Measurements from ENCODE around the gene RAD23B.

DNA sequence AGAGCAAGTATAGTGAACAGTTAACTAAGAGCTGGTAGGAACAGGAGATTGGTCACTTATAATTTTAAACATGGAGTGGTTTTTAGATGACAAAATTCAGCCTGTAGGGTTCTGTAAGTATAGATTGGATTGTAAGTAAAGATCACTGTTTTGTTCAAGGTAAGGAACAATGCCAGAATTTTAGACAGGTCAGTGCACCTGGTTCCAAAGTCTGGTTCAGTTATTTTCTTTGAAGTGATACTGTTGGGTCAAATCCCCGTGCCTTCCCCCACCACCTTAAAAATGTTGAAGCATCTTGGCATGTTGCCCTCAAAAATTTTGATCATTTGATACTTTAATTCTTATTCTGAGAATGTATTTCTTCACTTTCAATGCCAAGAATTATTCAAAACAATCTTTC is 12.9 kb downstream of the RAD23B start:
- TF ChIP-seq, protein P1, sequence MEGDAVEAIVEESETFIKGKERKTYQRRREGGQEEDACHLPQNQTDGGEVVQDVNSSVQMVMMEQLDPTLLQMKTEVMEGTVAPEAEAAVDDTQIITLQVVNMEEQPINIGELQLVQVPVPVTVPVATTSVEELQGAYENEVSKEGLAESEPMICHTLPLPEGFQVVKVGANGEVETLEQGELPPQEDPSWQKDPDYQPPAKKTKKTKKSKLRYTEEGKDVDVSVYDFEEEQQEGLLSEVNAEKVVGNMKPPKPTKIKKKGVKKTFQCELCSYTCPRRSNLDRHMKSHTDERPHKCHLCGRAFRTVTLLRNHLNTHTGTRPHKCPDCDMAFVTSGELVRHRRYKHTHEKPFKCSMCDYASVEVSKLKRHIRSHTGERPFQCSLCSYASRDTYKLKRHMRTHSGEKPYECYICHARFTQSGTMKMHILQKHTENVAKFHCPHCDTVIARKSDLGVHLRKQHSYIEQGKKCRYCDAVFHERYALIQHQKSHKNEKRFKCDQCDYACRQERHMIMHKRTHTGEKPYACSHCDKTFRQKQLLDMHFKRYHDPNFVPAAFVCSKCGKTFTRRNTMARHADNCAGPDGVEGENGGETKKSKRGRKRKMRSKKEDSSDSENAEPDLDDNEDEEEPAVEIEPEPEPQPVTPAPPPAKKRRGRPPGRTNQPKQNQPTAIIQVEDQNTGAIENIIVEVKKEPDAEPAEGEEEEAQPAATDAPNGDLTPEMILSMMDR (IDR thresholded peaks at IDR 0.05) = no peak
- TF ChIP-seq, protein P2, sequence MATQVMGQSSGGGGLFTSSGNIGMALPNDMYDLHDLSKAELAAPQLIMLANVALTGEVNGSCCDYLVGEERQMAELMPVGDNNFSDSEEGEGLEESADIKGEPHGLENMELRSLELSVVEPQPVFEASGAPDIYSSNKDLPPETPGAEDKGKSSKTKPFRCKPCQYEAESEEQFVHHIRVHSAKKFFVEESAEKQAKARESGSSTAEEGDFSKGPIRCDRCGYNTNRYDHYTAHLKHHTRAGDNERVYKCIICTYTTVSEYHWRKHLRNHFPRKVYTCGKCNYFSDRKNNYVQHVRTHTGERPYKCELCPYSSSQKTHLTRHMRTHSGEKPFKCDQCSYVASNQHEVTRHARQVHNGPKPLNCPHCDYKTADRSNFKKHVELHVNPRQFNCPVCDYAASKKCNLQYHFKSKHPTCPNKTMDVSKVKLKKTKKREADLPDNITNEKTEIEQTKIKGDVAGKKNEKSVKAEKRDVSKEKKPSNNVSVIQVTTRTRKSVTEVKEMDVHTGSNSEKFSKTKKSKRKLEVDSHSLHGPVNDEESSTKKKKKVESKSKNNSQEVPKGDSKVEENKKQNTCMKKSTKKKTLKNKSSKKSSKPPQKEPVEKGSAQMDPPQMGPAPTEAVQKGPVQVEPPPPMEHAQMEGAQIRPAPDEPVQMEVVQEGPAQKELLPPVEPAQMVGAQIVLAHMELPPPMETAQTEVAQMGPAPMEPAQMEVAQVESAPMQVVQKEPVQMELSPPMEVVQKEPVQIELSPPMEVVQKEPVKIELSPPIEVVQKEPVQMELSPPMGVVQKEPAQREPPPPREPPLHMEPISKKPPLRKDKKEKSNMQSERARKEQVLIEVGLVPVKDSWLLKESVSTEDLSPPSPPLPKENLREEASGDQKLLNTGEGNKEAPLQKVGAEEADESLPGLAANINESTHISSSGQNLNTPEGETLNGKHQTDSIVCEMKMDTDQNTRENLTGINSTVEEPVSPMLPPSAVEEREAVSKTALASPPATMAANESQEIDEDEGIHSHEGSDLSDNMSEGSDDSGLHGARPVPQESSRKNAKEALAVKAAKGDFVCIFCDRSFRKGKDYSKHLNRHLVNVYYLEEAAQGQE (IDR thresholded peaks at IDR 0.05; ENCODE audit: insufficient read depth in 1 of 2, low read depth in 2 of 2, low read length in 1 of 2) = no peak
- TF ChIP-seq POLR2AphosphoS5 (IDR thresholded peaks at IDR 0.05; ENCODE audit: low read depth, low read length) (no peak), SIN3A (IDR thresholded peaks at IDR 0.05; ENCODE audit: borderline replicate concordance, insufficient read depth, low read depth, low read length) (no peak), TCF7L2 (IDR thresholded peaks at IDR 0.05; ENCODE audit: low read depth, low read length) (no peak)
